Natural killer cell (primary cell): ENCODE results near the gene ADCK1. TPM values are rescaled to one million over a fixed set of nuclear protein-coding genes. Genes with fewer than 3 reads are reported as not detected.

Experiments used
- ATAC-seq, 3 donors: fragments of 150-1000 bp in 2 of 3; fragments of 200-7000 bp in 1 of 3; cut with Tn5 transposase; 1 replicate in 1 of 3; 2 replicates in 2 of 3; pipeline ENCODE4 v1.10.0; 2021; ENCODE audit warnings: mild to moderate bottlenecking in 2 of 3, moderate library complexity in 2 of 3
- DNase-seq, 2 donors: peaks; one replicate each; pipeline versions ENCODE4 v3.0.0 to v3.0.0-alpha.2; 2013 to 2021; ENCODE audit warnings: mixed read lengths in 1 of 2
- H3K27ac ChIP-seq: one replicate; pipeline ENCODE4 v1.5.1; 2013; ENCODE audit warnings: mild to moderate bottlenecking, low read length
- H3K27me3 ChIP-seq: one replicate; pipeline ENCODE4 v1.6.1; 2013; ENCODE audit warnings: low read length; ENCODE audit not compliant: control insufficient read depth, insufficient read depth
- H3K36me3 ChIP-seq: one replicate; pipeline ENCODE4 v1.6.1; 2013; ENCODE audit warnings: low read length; ENCODE audit not compliant: control insufficient read depth, insufficient read depth
- H3K4me1 ChIP-seq: one replicate; pipeline ENCODE4 v1.6.1; 2013; ENCODE audit warnings: low read length; ENCODE audit not compliant: control insufficient read depth, insufficient read depth
- H3K4me3 ChIP-seq: one replicate; pipeline ENCODE4 v1.5.1; 2013; ENCODE audit warnings: low read length
- H3K9me3 ChIP-seq: one replicate; pipeline ENCODE4 v1.6.1; 2013; ENCODE audit warnings: low read length; ENCODE audit not compliant: control insufficient read depth, insufficient read depth
- H3K27ac Mint-ChIP-seq, 2 donors: one replicate each; pipeline ENCODE4 v1.8.0; 2022; ENCODE audit warnings: mild to moderate bottlenecking in 2 of 2, mixed read lengths in 2 of 2, moderate library complexity in 1 of 2
- H3K27me3 Mint-ChIP-seq, 2 donors: one replicate each; pipeline ENCODE4 v1.8.0; 2022; ENCODE audit warnings: low read depth in 2 of 2, mixed read lengths in 2 of 2
- H3K36me3 Mint-ChIP-seq: one replicate; pipeline ENCODE4 v1.8.0; 2022; ENCODE audit warnings: mixed read lengths
- H3K4me1 Mint-ChIP-seq, 2 donors: one replicate each; pipeline ENCODE4 v1.8.0; 2022; ENCODE audit warnings: mixed read lengths in 2 of 2
- H3K4me3 Mint-ChIP-seq: one replicate; pipeline ENCODE4 v1.8.0; 2022; ENCODE audit warnings: mild to moderate bottlenecking, moderate library complexity, mixed read lengths
- H3K9me3 Mint-ChIP-seq, 2 donors: one replicate each; pipeline ENCODE4 v1.8.0; 2022; ENCODE audit warnings: mixed read lengths in 2 of 2
- CTCF ChIP-seq: fragments of 200-600 bp; IDR thresholded peaks from one replicate; pipeline ENCODE4 v1.8.0; 2022; ENCODE audit warnings: antibody characterized with exemption
- WGBS: methylation state at CpG from one replicate; pipeline ENCODE4 v1.1.7; 2013; ENCODE audit warnings: missing lambda C conversion rate; ENCODE audit not compliant: insufficient coverage; 5-methylcytosine and 5-hydroxymethylcytosine counted together
- intact Hi-C: fragments of 100-400 bp; cut with micrococcal nuclease; formaldehyde crosslinking; loops from one replicate; pipeline ENCODE4 v1.14.2; 2022
- total RNA-seq, 4 donors: library from RNA; stranded (reverse); fragments of 120-200 nt in 1 of 4; gene quantifications; one replicate each; pipeline versions ENCODE4 v1.2.3 to v1.2.4, GENCODE V29; 2013 to 2022

ADCK1 gene
- total RNA-seq, 3 donors from 2014 or later (not counting 1 experiment from before 2014, with no cell fraction given) = 8.0 to 9.2 (median 8.5) TPM

DNA sequence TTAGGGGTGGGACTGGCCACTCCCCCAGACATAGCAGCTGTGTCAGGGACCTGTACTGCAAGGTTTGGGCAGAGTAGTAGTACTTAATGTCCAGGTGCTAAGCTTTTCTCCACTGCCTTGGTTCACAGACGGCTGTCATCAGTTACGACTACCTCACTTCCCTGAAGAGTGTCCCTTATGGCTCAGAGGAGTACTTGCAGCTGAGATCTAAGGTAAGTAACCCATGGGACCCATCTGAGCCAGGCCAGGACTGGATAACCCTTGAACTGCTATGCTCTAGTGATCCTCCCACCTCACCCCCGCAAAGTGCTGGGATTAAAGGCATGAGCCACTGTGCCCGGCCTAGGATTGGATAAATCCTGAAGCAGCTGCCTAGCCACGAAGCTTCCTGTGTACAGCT lies 22.4 kb downstream of the ADCK1 start:
- Histone ChIP-seq H3K27ac (no peak overlapping the region), H3K4me3 (no peak overlapping the region), H3K36me3 (peaks cover 3% of the 10 kb centered on the region), H3K27me3 (no peaks in the 10 kb centered on the region), H3K9me3 (no peaks in the 10 kb centered on the region), H3K4me1 (no peaks in the 10 kb centered on the region)
- 94% methylated on average over 5 of the region's 5 CpGs for WGBS
- Mint-ChIP-seq H3K27ac (no peak overlapping the region), H3K4me3 (no peak overlapping the region), H3K36me3 (no peaks in the 10 kb centered on the region), H3K27me3 (no peaks in the 10 kb centered on the region), H3K4me1 (no peaks in the 10 kb centered on the region), H3K9me3 (no peaks in the 10 kb centered on the region)
- intact Hi-C loops = no loop called here
- DNase-seq = no peak
- ATAC-seq = no peak
- TF ChIP-seq CTCF = no peak

GRCh38 chr14:77822741-77823140 lies 22.8 kb downstream of the ADCK1 start:
- H3K4me3 Mint-ChIP-seq = no peak overlapping the region
- no peak overlapping the region for H3K4me3 ChIP-seq
- H3K9me3 Mint-ChIP-seq = no peaks in the 10 kb centered on the region
- ATAC-seq = no peak
- H3K4me1 ChIP-seq = no peaks in the 10 kb centered on the region
- DNase-seq = no peak
- no peak overlapping the region for H3K27ac Mint-ChIP-seq
- H3K4me1 Mint-ChIP-seq = no peaks in the 10 kb centered on the region
- 91% methylated on average over 3 of the region's 3 CpGs for WGBS
- H3K27ac ChIP-seq = no peak overlapping the region
- no peaks in the 10 kb centered on the region for H3K27me3 ChIP-seq
- intact Hi-C loops = no loop called here
- H3K36me3 Mint-ChIP-seq = no peaks in the 10 kb centered on the region
- no peaks in the 10 kb centered on the region for H3K27me3 Mint-ChIP-seq
- TF ChIP-seq CTCF = no peak
- peaks cover 3% of the 10 kb centered on the region for H3K36me3 ChIP-seq
- no peaks in the 10 kb centered on the region for H3K9me3 ChIP-seq

GRCh38 chr14:77823378-77823777 lies 23.5 kb downstream of the ADCK1 start:
- no peak overlapping the region for H3K27ac Mint-ChIP-seq
- Histone ChIP-seq H3K36me3 (peaks cover 3% of the 10 kb centered on the region), H3K4me1 (no peaks in the 10 kb centered on the region), H3K27ac (no peak overlapping the region), H3K9me3 (no peaks in the 10 kb centered on the region), H3K4me3 (no peak overlapping the region), H3K27me3 (no peaks in the 10 kb centered on the region)
- DNase-seq (no peak), ATAC-seq (no peak)
- intact Hi-C loops = no loop called here
- TF ChIP-seq CTCF = no peak
- H3K36me3 Mint-ChIP-seq = no peaks in the 10 kb centered on the region
- 91% methylated on average over 3 of the region's 3 CpGs for WGBS
- H3K4me1 Mint-ChIP-seq = no peaks in the 10 kb centered on the region
- no peaks in the 10 kb centered on the region for H3K9me3 Mint-ChIP-seq
- no peak overlapping the region for H3K4me3 Mint-ChIP-seq
- no peaks in the 10 kb centered on the region for H3K27me3 Mint-ChIP-seq

DNA sequence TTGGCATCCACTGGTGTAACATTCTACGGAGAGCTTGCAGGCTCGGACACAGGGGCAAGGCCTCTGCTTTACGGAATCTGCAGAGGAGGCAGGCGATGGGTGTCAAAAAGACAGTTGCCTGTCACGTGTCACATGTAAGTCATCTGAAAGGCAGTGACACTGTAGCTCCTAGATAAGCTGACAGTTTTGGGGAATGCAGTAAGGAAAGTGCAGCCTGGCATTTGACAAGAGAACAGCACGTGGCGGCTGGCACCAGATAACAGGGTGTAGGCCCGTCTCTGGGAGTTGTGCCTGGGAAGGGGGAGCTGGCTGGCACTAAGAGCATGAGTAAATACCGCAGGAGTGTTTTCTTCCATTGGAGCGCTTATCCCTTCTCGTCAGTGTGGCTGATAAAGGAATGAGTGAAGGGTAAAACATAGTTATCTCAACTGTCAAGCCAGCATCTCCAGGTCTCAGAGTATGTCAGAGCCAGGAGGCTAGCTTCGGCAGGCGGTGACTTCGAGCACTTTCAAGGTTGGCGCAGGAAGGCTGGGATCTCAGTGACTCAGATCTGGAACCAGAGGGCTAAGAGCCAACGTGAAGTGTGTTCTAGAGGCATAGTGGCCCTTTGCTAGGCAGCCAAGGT lies 26.1 kb downstream of the ADCK1 start:
- no peaks in the 10 kb centered on the region for H3K4me1 Mint-ChIP-seq
- Histone ChIP-seq H3K36me3 (no peaks in the 10 kb centered on the region), H3K27ac (no peak overlapping the region), H3K4me3 (no peak overlapping the region), H3K4me1 (no peaks in the 10 kb centered on the region), H3K27me3 (no peaks in the 10 kb centered on the region), H3K9me3 (no peaks in the 10 kb centered on the region)
- intact Hi-C loops = no loop called here
- no peaks in the 10 kb centered on the region for H3K36me3 Mint-ChIP-seq
- WGBS = 94% methylated on average over 16 of the region's 16 CpGs
- no peak for DNase-seq
- no peaks in the 10 kb centered on the region for H3K9me3 Mint-ChIP-seq
- no peak for TF ChIP-seq CTCF
- H3K27me3 Mint-ChIP-seq = no peaks in the 10 kb centered on the region
- H3K27ac Mint-ChIP-seq = no peak overlapping the region
- no peak for ATAC-seq
- no peak overlapping the region for H3K4me3 Mint-ChIP-seq
